ENCODE data around the gene COL26A1. TPM values are rescaled to one million over a fixed set of nuclear protein-coding genes. Genes with fewer than 3 reads are reported as not detected.
A peak's percentile ranks its signal among the peaks of the same experiment; 100 is the strongest.

The COL26A1 gene
- not detected for polyA plus RNA-seq

DNA sequence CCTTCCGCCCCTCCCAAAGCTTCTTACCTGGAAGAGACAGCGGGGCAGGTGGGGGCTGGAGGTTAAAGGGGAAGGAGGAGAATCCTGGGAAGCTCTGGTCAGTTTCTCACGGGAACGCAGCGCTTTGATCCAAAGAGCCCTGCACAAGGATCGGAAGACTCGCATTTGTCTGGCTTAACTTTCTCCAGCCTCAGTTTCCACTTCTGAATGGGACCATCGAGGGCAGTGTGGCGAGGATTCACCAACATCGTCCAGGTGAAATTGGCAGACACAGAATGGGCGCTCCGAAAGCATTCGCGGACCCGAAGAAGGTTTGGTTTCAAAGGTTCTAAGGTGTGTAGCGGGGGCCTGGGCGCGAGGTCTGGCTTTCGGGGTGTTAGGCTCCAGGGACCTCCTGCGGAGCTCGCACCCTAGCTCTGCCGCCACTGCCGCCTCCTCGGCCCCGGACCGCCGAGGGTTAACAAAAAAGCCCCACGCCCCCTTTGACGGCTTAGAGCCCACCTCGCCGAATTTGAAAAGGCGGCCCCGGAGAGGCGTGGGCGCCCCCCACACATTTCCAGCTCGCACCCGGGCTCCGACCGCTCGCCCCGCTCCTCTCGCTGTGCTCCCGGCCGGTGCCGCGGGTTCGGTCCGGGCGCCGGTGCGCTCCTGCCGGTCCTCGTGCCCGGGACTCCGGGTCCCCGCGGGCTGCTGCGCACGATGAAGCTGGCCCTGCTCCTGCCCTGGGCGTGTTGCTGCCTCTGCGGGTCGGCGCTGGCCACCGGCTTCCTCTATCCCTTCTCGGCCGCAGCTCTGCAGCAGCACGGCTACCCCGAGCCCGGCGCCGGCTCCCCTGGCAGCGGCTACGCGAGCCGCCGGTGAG lies at the start of gene COL26A1:
Gene COL26A1 (plus strand): TSS at position 542 of the 862 bp plus-strand sequence. CDS start 158 bp downstream, at position 700.
- H3K9me3 ChIP-seq (ENCODE audit: control insufficient read depth in 2 of 2, insufficient read depth in 1 of 2, low read depth in 1 of 2, low read length in 1 of 2) = no peaks in the 10 kb centered on the region
- peaks cover 0 to 7% of the 10 kb centered on the region in 2 donors for H3K27me3 ChIP-seq (ENCODE audit: control insufficient read depth in 1 of 2, insufficient read depth in 2 of 2, low read length in 2 of 2)
- H3K4me1 ChIP-seq (ENCODE audit: control insufficient read depth in 2 of 2, insufficient read depth in 2 of 2, low read length in 1 of 2) = peaks cover 3 to 5% of the 10 kb centered on the region in 2 donors
- WGBS, 2 donors = 18% methylated on average over 61 to 76 of the region's 76 CpGs
- H3K36me3 ChIP-seq (ENCODE audit: control insufficient read depth in 2 of 2, insufficient read depth in 2 of 2, low read length in 1 of 2) = no peaks in the 10 kb centered on the region
- H3K4me3 ChIP-seq (ENCODE audit: low read depth in 1 of 2, low read length in 2 of 2) = peak within 1 kb of the TSS; percentile 29 to 32
- H3K27ac ChIP-seq (ENCODE audit: low read depth in 2 of 2, low read length in 1 of 2) = no peak within 1 kb of the TSS

DNA sequence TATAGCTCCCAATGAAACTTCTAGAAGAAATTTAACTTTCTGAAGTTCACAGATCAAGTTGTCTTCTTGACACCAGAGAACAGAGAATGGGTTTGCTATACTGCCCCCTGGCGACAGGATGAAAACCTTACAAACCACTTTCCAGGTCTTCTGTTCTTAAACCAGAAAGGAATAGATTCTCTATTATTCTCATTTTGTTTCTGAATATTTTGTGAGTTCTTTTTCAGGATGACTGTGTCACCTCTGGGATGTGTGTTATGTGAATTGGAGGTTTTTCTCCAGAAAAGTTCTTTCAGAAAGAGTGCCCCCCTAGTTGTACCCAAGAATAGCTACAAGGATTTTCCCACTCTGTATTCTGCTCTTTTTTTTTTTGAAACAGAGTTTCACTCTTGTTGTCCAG lies 47.3 kb upstream of the COL26A1 start:
- Histone ChIP-seq H3K4me1 (ENCODE audit: control insufficient read depth in 2 of 2, insufficient read depth in 2 of 2, low read length in 1 of 2) (no peaks in the 10 kb centered on the region), H3K9me3 (ENCODE audit: control insufficient read depth in 2 of 2, insufficient read depth in 1 of 2, low read depth in 1 of 2, low read length in 1 of 2) (no peaks in the 10 kb centered on the region), H3K36me3 (ENCODE audit: control insufficient read depth in 2 of 2, insufficient read depth in 2 of 2, low read length in 1 of 2) (peaks cover 0 to 4% of the 10 kb centered on the region in 2 donors), H3K27me3 (ENCODE audit: control insufficient read depth in 1 of 2, insufficient read depth in 2 of 2, low read length in 2 of 2) (no peaks in the 10 kb centered on the region), H3K27ac (ENCODE audit: low read depth in 2 of 2, low read length in 1 of 2) (no peak overlapping the region), H3K4me3 (ENCODE audit: low read depth in 1 of 2, low read length in 2 of 2) (no peak overlapping the region)
- WGBS, 2 donors = 5 to 13% methylated on average over 1 of the region's 1 CpG

DNA sequence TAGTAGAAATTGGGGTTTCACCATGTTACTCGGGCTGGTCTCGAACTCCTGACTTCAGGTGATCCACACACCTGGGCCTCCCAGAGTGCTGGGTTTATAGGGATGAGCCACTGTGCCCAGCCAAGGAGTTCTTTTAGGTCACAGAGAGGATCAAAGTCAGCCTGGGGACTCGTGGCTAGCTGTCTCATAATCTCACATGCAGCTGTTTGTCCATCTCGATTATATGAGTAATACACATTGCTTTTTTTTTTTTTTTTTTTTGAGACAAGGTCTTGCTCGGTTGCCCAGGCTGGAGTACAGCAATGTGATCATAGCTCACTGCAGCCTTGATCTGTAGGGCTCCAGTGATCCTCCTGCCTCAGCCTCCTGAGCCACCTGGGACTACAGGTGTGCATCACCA lies 43.3 kb upstream of the COL26A1 start:
- no peaks in the 10 kb centered on the region for H3K27me3 ChIP-seq (ENCODE audit: control insufficient read depth in 1 of 2, insufficient read depth in 2 of 2, low read length in 2 of 2)
- H3K27ac ChIP-seq (ENCODE audit: low read depth in 2 of 2, low read length in 1 of 2) = no peak overlapping the region
- WGBS, 2 donors = 59 to 73% methylated on average over 4 to 5 of the region's 5 CpGs
- no peak overlapping the region for H3K4me3 ChIP-seq (ENCODE audit: low read depth in 1 of 2, low read length in 2 of 2)
- H3K36me3 ChIP-seq (ENCODE audit: control insufficient read depth in 2 of 2, insufficient read depth in 2 of 2, low read length in 1 of 2) = peaks cover 0 to 4% of the 10 kb centered on the region in 2 donors
- H3K4me1 ChIP-seq (ENCODE audit: control insufficient read depth in 2 of 2, insufficient read depth in 2 of 2, low read length in 1 of 2) = peaks cover 0 to 3% of the 10 kb centered on the region in 2 donors
- H3K9me3 ChIP-seq (ENCODE audit: control insufficient read depth in 2 of 2, insufficient read depth in 1 of 2, low read depth in 1 of 2, low read length in 1 of 2) = no peaks in the 10 kb centered on the region

DNA sequence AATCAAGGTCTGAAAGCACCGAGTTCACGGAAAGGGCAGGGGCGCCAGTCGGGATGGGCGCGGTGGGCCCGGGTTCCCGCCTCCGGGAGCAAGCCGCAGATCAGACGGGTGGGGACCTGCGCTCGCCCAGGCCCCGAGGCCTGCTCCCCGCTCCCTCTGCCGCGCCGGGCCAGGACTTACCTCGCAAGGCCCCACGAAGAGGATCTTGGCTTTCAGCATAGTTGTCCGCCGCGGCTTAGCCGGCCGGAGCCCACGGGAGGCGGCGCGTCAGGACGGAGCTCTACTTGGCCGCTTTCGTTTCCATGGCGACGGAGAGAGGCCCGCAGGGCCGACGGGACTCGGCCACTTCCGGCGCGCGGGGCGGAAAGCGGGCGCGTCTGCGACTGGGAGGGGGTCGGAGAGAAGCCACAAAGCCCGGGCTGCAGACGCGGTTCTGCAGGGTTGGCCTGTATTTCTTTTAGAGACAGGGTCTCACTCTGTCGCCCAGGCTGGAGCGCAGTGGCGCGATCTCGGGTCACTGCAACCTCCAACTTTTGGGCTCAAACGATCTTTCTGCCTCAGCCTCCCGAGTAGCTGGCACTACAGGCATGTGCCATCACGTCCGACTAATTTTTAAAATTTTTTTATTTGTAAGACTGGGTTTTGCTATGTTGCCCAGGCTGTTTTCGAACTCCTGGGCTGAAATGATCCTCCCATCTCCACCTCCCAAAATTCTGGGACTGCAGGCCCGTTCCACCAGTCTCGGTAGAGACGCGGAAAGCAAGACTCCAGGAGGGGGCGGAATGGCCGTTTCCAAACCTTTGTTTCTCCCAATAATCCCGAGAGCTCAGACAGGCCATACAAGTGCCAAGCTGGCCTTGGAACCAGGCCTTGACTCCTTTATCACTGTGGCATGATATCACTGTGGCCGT lies 40.9 kb upstream of the COL26A1 start, which contains the start of gene IFT22:
Gene IFT22 (minus strand): TSS at position 322 of the 911 bp plus-strand sequence. CDS start 103 bp downstream, at position 219.
- Histone ChIP-seq H3K27ac (ENCODE audit: low read depth in 2 of 2, low read length in 1 of 2) (peak within 1 kb of the TSS; percentile 41 to 81), H3K36me3 (ENCODE audit: control insufficient read depth in 2 of 2, insufficient read depth in 2 of 2, low read length in 1 of 2) (no peaks in the 10 kb centered on the region), H3K27me3 (ENCODE audit: control insufficient read depth in 1 of 2, insufficient read depth in 2 of 2, low read length in 2 of 2) (no peaks in the 10 kb centered on the region), H3K9me3 (ENCODE audit: control insufficient read depth in 2 of 2, insufficient read depth in 1 of 2, low read depth in 1 of 2, low read length in 1 of 2) (no peaks in the 10 kb centered on the region), H3K4me1 (ENCODE audit: control insufficient read depth in 2 of 2, insufficient read depth in 2 of 2, low read length in 1 of 2) (peaks cover 0 to 3% of the 10 kb centered on the region in 2 donors), H3K4me3 (ENCODE audit: low read depth in 1 of 2, low read length in 2 of 2) (peak within 1 kb of the TSS; percentile 54 to 92)
- 1% methylated on average over 69 of the region's 69 CpGs for WGBS, 2 donors

DNA sequence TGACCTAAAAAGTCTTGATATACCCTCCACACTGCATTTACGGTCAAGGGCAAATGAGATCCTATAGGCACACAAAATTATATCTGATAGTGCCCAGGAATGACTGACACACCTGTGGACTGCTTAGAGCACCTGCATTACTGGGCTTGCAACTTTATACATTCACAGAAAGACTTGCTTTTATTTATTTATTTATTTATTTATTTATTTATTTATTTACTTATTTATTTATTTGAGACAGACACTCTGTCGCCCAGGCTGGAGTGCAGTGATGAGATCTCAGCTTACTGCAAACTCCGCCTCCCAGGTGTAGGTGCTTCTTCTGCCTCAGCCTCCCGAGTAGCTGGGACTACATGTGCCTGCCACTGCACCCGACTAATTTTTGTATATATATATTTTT lies 34.5 kb upstream of the COL26A1 start:
- Histone ChIP-seq H3K4me1 (ENCODE audit: control insufficient read depth in 2 of 2, insufficient read depth in 2 of 2, low read length in 1 of 2) (no peaks in the 10 kb centered on the region), H3K27me3 (ENCODE audit: control insufficient read depth in 1 of 2, insufficient read depth in 2 of 2, low read length in 2 of 2) (no peaks in the 10 kb centered on the region), H3K9me3 (ENCODE audit: control insufficient read depth in 2 of 2, insufficient read depth in 1 of 2, low read depth in 1 of 2, low read length in 1 of 2) (no peaks in the 10 kb centered on the region), H3K27ac (ENCODE audit: low read depth in 2 of 2, low read length in 1 of 2) (no peak overlapping the region), H3K4me3 (ENCODE audit: low read depth in 1 of 2, low read length in 2 of 2) (no peak overlapping the region), H3K36me3 (ENCODE audit: control insufficient read depth in 2 of 2, insufficient read depth in 2 of 2, low read length in 1 of 2) (no peaks in the 10 kb centered on the region)
- 88 to 90% methylated on average over 5 of the region's 5 CpGs for WGBS, 2 donors

DNA sequence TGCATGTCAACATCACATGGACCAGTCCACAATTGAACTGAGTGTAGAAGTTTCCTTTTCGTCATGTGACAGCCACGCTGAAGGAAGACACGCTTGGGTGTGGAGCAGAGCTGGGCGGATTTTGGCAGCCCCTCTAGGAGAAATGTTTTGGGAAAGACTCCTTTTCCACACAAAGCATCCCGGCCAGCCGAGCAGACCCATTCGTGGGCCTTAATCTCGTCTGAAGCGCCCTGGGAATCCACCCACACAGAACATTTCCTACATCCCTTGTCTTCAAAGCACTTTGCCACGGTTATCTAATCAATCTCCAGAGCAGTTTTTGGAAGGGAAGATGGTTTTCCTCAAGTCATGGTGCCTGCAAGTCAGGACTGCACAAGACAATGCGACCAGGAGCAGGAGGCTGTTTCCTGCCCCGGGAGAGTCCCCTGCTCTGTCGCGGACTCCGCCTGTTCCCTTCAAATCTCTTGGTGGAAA lies 32.6 kb upstream of the COL26A1 start:
- Histone ChIP-seq H3K9me3 (ENCODE audit: control insufficient read depth in 2 of 2, insufficient read depth in 1 of 2, low read depth in 1 of 2, low read length in 1 of 2) (no peaks in the 10 kb centered on the region), H3K4me1 (ENCODE audit: control insufficient read depth in 2 of 2, insufficient read depth in 2 of 2, low read length in 1 of 2) (peaks cover 0 to 4% of the 10 kb centered on the region in 2 donors), H3K27ac (ENCODE audit: low read depth in 2 of 2, low read length in 1 of 2) (no peak overlapping the region), H3K4me3 (ENCODE audit: low read depth in 1 of 2, low read length in 2 of 2) (no peak overlapping the region), H3K27me3 (ENCODE audit: control insufficient read depth in 1 of 2, insufficient read depth in 2 of 2, low read length in 2 of 2) (no peaks in the 10 kb centered on the region), H3K36me3 (ENCODE audit: control insufficient read depth in 2 of 2, insufficient read depth in 2 of 2, low read length in 1 of 2) (no peaks in the 10 kb centered on the region)
- WGBS, 2 donors = 41 to 52% methylated on average over 15 of the region's 15 CpGs

DNA sequence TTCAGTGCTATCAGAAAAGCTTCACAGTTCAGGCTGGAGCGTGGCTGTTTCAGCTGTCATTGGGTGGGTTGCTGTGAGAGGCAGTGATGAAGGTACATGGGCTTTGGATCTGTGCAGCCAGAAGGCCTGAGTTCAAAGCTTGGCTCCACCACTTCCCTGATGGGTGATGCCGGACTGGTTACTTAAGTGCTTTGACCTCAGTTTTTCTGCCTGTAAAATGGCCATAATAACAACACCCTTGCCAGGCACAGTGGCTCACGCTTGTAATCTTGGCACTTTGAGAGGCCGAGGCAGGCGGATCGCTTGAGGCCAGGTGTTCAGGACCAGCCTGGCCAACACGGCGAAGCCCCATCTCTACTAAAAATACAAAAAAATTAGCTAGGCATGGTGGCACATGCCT lies 30.6 kb upstream of the COL26A1 start:
- H3K36me3 ChIP-seq (ENCODE audit: control insufficient read depth in 2 of 2, insufficient read depth in 2 of 2, low read length in 1 of 2) = no peaks in the 10 kb centered on the region
- H3K9me3 ChIP-seq (ENCODE audit: control insufficient read depth in 2 of 2, insufficient read depth in 1 of 2, low read depth in 1 of 2, low read length in 1 of 2) = no peaks in the 10 kb centered on the region
- no peak overlapping the region for H3K27ac ChIP-seq (ENCODE audit: low read depth in 2 of 2, low read length in 1 of 2)
- H3K27me3 ChIP-seq (ENCODE audit: control insufficient read depth in 1 of 2, insufficient read depth in 2 of 2, low read length in 2 of 2) = no peaks in the 10 kb centered on the region
- H3K4me3 ChIP-seq (ENCODE audit: low read depth in 1 of 2, low read length in 2 of 2) = no peak overlapping the region
- WGBS, 2 donors = 84 to 89% methylated on average over 8 of the region's 8 CpGs
- H3K4me1 ChIP-seq (ENCODE audit: control insufficient read depth in 2 of 2, insufficient read depth in 2 of 2, low read length in 1 of 2) = peaks cover 0 to 4% of the 10 kb centered on the region in 2 donors

DNA sequence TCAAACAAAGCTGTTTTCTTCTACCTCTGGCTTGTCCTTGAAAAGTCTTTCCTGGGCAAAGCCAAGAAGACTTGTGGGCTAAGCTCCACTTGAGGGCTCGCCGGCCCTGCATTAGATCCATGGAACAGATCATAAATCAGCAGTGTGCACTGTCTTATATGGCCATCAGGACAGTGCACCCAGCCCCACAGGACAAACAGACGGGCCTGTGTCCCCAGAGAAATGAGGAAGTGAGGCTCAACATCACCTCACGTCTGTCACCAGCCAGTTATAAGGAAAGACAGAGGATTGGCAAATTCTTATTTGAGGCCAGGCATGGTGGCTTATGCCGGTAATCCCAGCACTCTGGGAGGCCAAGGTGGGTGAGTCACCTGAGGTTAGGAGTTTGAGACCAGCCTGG lies 28.8 kb upstream of the COL26A1 start:
- no peaks in the 10 kb centered on the region for H3K36me3 ChIP-seq (ENCODE audit: control insufficient read depth in 2 of 2, insufficient read depth in 2 of 2, low read length in 1 of 2)
- no peak overlapping the region for H3K27ac ChIP-seq (ENCODE audit: low read depth in 2 of 2, low read length in 1 of 2)
- H3K4me3 ChIP-seq (ENCODE audit: low read depth in 1 of 2, low read length in 2 of 2) = no peak overlapping the region
- H3K27me3 ChIP-seq (ENCODE audit: control insufficient read depth in 1 of 2, insufficient read depth in 2 of 2, low read length in 2 of 2) = no peaks in the 10 kb centered on the region
- WGBS, 2 donors = 69 to 76% methylated on average over 5 of the region's 5 CpGs
- H3K9me3 ChIP-seq (ENCODE audit: control insufficient read depth in 2 of 2, insufficient read depth in 1 of 2, low read depth in 1 of 2, low read length in 1 of 2) = no peaks in the 10 kb centered on the region
- H3K4me1 ChIP-seq (ENCODE audit: control insufficient read depth in 2 of 2, insufficient read depth in 2 of 2, low read length in 1 of 2) = peaks cover 0 to 4% of the 10 kb centered on the region in 2 donors

DNA sequence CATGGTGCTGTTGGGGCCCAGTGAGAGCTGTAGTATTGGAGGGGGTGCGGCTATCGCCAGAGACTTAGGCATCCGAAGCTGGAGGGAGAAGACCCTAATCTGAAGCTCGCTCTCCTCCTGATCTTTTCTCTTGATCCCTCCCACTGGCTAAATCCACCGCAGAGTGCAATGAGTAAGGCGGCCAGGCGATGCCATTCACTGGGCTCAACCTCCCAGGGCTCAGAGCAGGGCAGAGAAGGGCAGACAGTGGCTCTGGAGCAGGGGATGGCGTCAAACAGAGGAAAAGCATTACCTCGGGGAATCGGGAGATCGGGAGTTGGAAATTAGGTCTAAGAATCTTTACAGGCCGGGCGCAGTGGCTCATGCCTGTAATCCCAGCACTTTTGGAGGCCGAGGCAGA lies 22.3 kb upstream of the COL26A1 start:
- Histone ChIP-seq H3K4me1 (ENCODE audit: control insufficient read depth in 2 of 2, insufficient read depth in 2 of 2, low read length in 1 of 2) (peaks cover 0 to 2% of the 10 kb centered on the region in 2 donors), H3K36me3 (ENCODE audit: control insufficient read depth in 2 of 2, insufficient read depth in 2 of 2, low read length in 1 of 2) (no peaks in the 10 kb centered on the region), H3K27ac (ENCODE audit: low read depth in 2 of 2, low read length in 1 of 2) (no peak overlapping the region), H3K27me3 (ENCODE audit: control insufficient read depth in 1 of 2, insufficient read depth in 2 of 2, low read length in 2 of 2) (no peaks in the 10 kb centered on the region), H3K9me3 (ENCODE audit: control insufficient read depth in 2 of 2, insufficient read depth in 1 of 2, low read depth in 1 of 2, low read length in 1 of 2) (no peaks in the 10 kb centered on the region), H3K4me3 (ENCODE audit: low read depth in 1 of 2, low read length in 2 of 2) (no peak overlapping the region)
- WGBS, 2 donors = 88 to 91% methylated on average over 14 of the region's 14 CpGs

Data from esophagus (tissue), 2 donors.